Neural cell (in vitro differentiated cells): ENCODE results near the gene LNP1. TPM values are rescaled to one million over a fixed set of nuclear protein-coding genes. Genes with fewer than 3 reads are reported as not detected.

Experiments
- H2AFZ ChIP-seq: fragments of 200-600, 300-800 bp; sonication (generic), shearing (Covaris generic); 2 replicates; pipeline ENCODE4 v1.6.0; 2014; ENCODE audit warnings: low read depth, mild to moderate bottlenecking, antibody characterized with exemption, low read length, moderate library complexity
- H3F3A ChIP-seq: fragments of 200-600 bp; shearing (Covaris generic); 2 replicates; pipeline ENCODE4 v1.6.1; 2016; ENCODE audit warnings: mild to moderate bottlenecking, moderate library complexity, mixed read lengths, antibody characterized with exemption, low read length; ENCODE audit not compliant: insufficient read depth, poor library complexity, severe bottlenecking
- H3K27ac ChIP-seq: fragments of 200-600, 300-800 bp; sonication (generic), shearing (Covaris generic); 2 replicates; pipeline ENCODE4 v1.5.1; 2014; ENCODE audit warnings: mild to moderate bottlenecking, low read length, moderate library complexity
- H3K27me3 ChIP-seq: fragments of 300-800, 200-600 bp; sonication (generic), shearing (Covaris generic); 2 replicates; pipeline ENCODE4 v1.6.0; 2014; ENCODE audit warnings: mild to moderate bottlenecking, low read depth, low read length, moderate library complexity; ENCODE audit not compliant: insufficient read depth
- H3K36me3 ChIP-seq: fragments of 300-800, 200-600 bp; sonication (generic), shearing (Covaris generic); 2 replicates; pipeline ENCODE4 v1.5.1; 2014; ENCODE audit warnings: mild to moderate bottlenecking, antibody characterized with exemption, low read length, moderate library complexity; ENCODE audit not compliant: insufficient read depth
- H3K4me2 ChIP-seq: fragments of 300-800, 200-600 bp; sonication (generic), shearing (Covaris generic); 2 replicates; pipeline ENCODE4 v1.6.0; 2014; ENCODE audit warnings: mild to moderate bottlenecking, low read length
- H3K4me3 ChIP-seq: fragments of 300-800, 200-600 bp; sonication (generic), shearing (Covaris generic); 2 replicates; pipeline ENCODE4 v1.5.1; 2014; ENCODE audit warnings: mild to moderate bottlenecking, low read length, moderate library complexity
- H3K79me2 ChIP-seq: fragments of 200-600 bp; shearing (Covaris generic); replicated peaks from 2 replicates; pipeline ENCODE4 v1.6.0; 2014; ENCODE audit warnings: mild to moderate bottlenecking, low read length, moderate library complexity; ENCODE audit not compliant: insufficient read depth
- H3K9ac ChIP-seq: fragments of 300-800, 200-600 bp; sonication (generic), shearing (Covaris generic); 2 replicates; pipeline ENCODE4 v1.6.1; 2016; ENCODE audit warnings: mild to moderate bottlenecking, low read length, mixed read lengths
- H3K9me2 ChIP-seq: fragments of 200-600 bp; shearing (Covaris generic); 2 replicates; pipeline ENCODE4 v1.6.1; 2016; ENCODE audit warnings: mild to moderate bottlenecking, low read length, mixed read lengths; ENCODE audit not compliant: insufficient read depth
- H3K9me3 ChIP-seq: fragments of 200-600, 300-800 bp; sonication (generic), shearing (Covaris generic); 2 replicates; pipeline ENCODE4 v1.6.1; 2016; ENCODE audit warnings: mild to moderate bottlenecking, mixed run types, low read length, moderate library complexity, mixed read lengths
- H4K20me1 ChIP-seq: fragments of 200-600 bp; shearing (Covaris generic); 2 replicates; pipeline ENCODE4 v1.6.1; 2016; ENCODE audit warnings: mild to moderate bottlenecking, mixed run types; ENCODE audit not compliant: insufficient read depth
- CTCF ChIP-seq: fragments of 450-650 bp; IDR thresholded peaks from 2 replicates; pipeline ENCODE4 v1.5.1; 2014; ENCODE audit warnings: antibody characterized with exemption, mild to moderate bottlenecking, moderate library complexity; ENCODE audit not compliant: poor library complexity, severe bottlenecking
- EP300 ChIP-seq: fragments of 450-650 bp; conservative IDR thresholded peaks from 2 replicates; pipeline ENCODE4 v1.6.1; 2014; ENCODE audit warnings: antibody characterized with exemption, mild to moderate bottlenecking, moderate library complexity; ENCODE audit not compliant: poor library complexity, severe bottlenecking
- EZH2 ChIP-seq: fragments of 200-600, 300-800 bp; shearing (Covaris generic), sonication (generic); IDR thresholded peaks from 2 replicates; pipeline ENCODE4 v1.6.1; 2014; ENCODE audit warnings: antibody characterized with exemption, low read length, borderline replicate concordance, mild to moderate bottlenecking; ENCODE audit not compliant: insufficient read depth, poor library complexity, severe bottlenecking
- MXI1 ChIP-seq: fragments of 450-650 bp; conservative IDR thresholded peaks from 2 replicates; pipeline ENCODE4 v1.6.1; 2014; ENCODE audit warnings: antibody characterized with exemption, mild to moderate bottlenecking; ENCODE audit not compliant: poor library complexity, severe bottlenecking
- POLR2AphosphoS5 ChIP-seq: IDR thresholded peaks from 2 replicates; pipeline ENCODE4 v1.6.1; 2012
- RAD21 ChIP-seq: fragments of 450-650 bp; conservative IDR thresholded peaks from 2 replicates; pipeline ENCODE4 v1.6.1; 2014; ENCODE audit warnings: antibody characterized with exemption, mild to moderate bottlenecking, moderate library complexity
- REST ChIP-seq: IDR thresholded peaks from 2 replicates; pipeline ENCODE4 v1.6.1; 2012; ENCODE audit warnings: borderline replicate concordance
- SMC3 ChIP-seq: fragments of 450-650 bp; conservative IDR thresholded peaks from 2 replicates; pipeline ENCODE4 v1.6.1; 2014; ENCODE audit warnings: antibody characterized with exemption, mild to moderate bottlenecking, moderate library complexity; ENCODE audit not compliant: poor library complexity
- TAF1 ChIP-seq: IDR thresholded peaks from 2 replicates; pipeline ENCODE4 v1.6.1; 2012; ENCODE audit warnings: low read depth
- polyA plus RNA-seq: library from polyadenylated mRNA; depleted of rRNA; stranded (reverse); fragments of >200 nt; gene quantifications from 2 replicates; pipeline ENCODE4 v1.2.3, GENCODE V29; 2014

The LNP1 gene
- polyA plus RNA-seq, 1 donor from 2014 or later, result 19.2 TPM

DNA sequence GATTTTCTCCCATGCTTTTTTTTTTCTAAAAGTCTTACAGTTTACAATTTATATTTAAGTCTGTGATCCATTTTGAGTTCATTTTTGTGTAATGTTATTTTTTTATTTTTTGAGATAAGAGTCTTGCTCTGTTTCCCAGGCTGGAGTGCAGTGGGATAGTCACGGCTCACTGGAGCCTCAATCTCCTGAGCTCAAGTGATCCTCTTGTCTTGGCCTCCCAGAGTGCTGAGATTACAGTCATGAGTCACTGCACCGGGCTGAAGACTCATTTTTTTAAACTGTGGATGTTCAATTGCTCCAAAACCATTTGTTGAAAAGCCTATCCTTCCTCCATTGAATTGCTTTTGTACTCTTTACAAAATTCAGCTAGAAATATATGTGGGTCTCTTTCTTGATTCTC is 19.5 kb downstream of the LNP1 start:
- Histone ChIP-seq H4K20me1 (no peaks in the 10 kb centered on the region), H3K36me3 (no peaks in the 10 kb centered on the region), H3K9me3 (no peaks in the 10 kb centered on the region), H3K4me2 (no peak overlapping the region), H3K27ac (no peak overlapping the region), H3K4me3 (no peak overlapping the region), H3F3A (no peaks in the 10 kb centered on the region), H3K79me2 (no peaks in the 10 kb centered on the region), H2AFZ (no peak overlapping the region), H3K9ac (no peak overlapping the region), H3K9me2 (no peaks in the 10 kb centered on the region), H3K27me3 (no peaks in the 10 kb centered on the region)
- TF ChIP-seq TAF1 (no peak), EP300 (no peak), CTCF (no peak), SMC3 (no peak), MXI1 (no peak), REST (no peak), EZH2 (no peak), RAD21 (no peak), POLR2AphosphoS5 (no peak)

DNA sequence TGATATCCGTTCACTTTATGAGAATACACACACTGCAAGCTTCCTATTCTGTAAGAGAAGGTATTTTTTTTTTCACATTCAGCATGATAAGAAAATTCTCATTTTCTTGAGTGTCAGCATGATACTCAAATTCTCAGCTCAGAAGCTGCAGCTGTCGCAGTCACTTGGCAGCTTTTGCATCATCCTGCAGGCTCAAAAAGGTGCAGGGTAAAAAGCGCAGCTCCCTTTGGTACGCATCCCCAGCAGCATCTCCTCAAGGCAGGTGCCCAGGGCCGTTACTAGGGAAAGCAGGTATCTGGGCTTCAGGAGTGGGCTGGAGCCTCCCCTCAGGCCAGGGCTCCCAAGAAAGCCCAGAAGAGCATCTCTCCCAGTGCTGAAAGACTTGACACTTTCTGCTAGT is 22.3 kb downstream of the LNP1 start:
- no peaks in the 10 kb centered on the region for H3K79me2 ChIP-seq
- no peak overlapping the region for H3K4me2 ChIP-seq
- TF ChIP-seq SMC3, result no peak
- TF ChIP-seq RAD21, result no peak
- no peak for TF ChIP-seq REST
- TF ChIP-seq MXI1, result no peak

More for the DNA sequence above, 22.3 kb downstream of the LNP1 start:
- no peak overlapping the region for H3K9ac ChIP-seq
- H3K27me3 ChIP-seq, result no peaks in the 10 kb centered on the region
- no peaks in the 10 kb centered on the region for H3F3A ChIP-seq
- H3K4me3 ChIP-seq, result no peak overlapping the region
- no peak overlapping the region for H2AFZ ChIP-seq
- no peaks in the 10 kb centered on the region for H3K9me3 ChIP-seq
- no peak overlapping the region for H3K27ac ChIP-seq
- no peaks in the 10 kb centered on the region for H3K36me3 ChIP-seq
- H4K20me1 ChIP-seq, result no peaks in the 10 kb centered on the region
- H3K9me2 ChIP-seq, result no peaks in the 10 kb centered on the region
